GM12892 (cell line): ENCODE results near the gene GATB. TPM values are rescaled to one million over a fixed set of nuclear protein-coding genes. Genes with fewer than 3 reads are reported as not detected.
A peak's percentile ranks its signal among the peaks of the same experiment; 100 is the strongest.

Experiments used
- DNase-seq: peaks from one replicate; pipeline ENCODE4 v3.0.0; 2011; ENCODE audit not compliant: insufficient read length
- FAIRE-seq: peaks from 2 replicates; lab custom pipeline; 2011; peaks lifted over from hg19 to GRCh38; lab: Jason Lieb, UNC
- POLR2A ChIP-seq: IDR thresholded peaks from 2 replicates; pipeline ENCODE4 v1.6.1; 2011; ENCODE audit warnings: low read depth, low read length, control low read depth
- POLR2AphosphoS5 ChIP-seq: IDR thresholded peaks from 2 replicates; pipeline ENCODE4 v1.6.1; 2011; ENCODE audit warnings: low read depth, low read length, control low read depth
- TAF1 ChIP-seq: IDR thresholded peaks from 2 replicates; pipeline ENCODE4 v1.6.1; 2011; ENCODE audit warnings: low read depth, mild to moderate bottlenecking, control low read depth, low read length, borderline replicate concordance
- polyA plus RNA-seq: library from polyadenylated mRNA; unstranded; fragments of >200 nt; gene quantifications from one replicate; pipeline ENCODE4 v1.2.1, GENCODE V29; 2012; ENCODE audit warnings: missing spikeins, inconsistent platforms; ENCODE audit not compliant: missing spikeins

GATB gene
- polyA plus RNA-seq, result 20.6 TPM

GRCh38 chr4:151760712-151761661 lies at the start of gene GATB:
TSS of gene GATB (minus strand) at chr4:151761007. CDS start at chr4:151760982, 25 bp downstream.
- TF ChIP-seq POLR2A (peak; percentile 72), TAF1 (peak; percentile 73; the same call in 1 of the 2 replicates), POLR2AphosphoS5 (peak; percentile 67)
- FAIRE-seq (peak; percentile 99), DNase-seq (peak; percentile 70)

- no peak for FAIRE-seq
- DNase-seq, result no peak
- no peak for TF ChIP-seq TAF1
Observed at GRCh38 chr4:151810476-151810875, 49.7 kb upstream of the GATB start.

DNA sequence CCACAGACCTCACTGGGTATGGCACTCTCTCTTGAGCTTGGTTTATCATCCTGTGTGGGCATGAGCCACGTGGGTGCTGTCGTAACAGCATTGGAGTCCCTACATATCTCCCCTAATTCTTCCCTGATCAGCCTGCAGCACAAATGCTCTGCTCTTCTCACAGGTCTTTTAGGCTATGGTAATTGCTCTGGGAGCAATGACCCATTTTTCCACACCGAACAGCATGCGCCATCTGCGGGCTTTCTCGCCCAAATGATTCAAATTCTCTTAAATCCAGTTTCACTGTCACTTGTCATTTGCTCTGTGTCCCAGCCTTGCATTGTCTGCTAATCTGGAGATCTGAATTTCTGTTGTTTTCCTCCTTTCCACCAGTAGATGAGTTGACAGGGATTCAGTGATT lies 48.9 kb upstream of the GATB start:
- no peak for TF ChIP-seq POLR2A
- TF ChIP-seq TAF1, result no peak
- TF ChIP-seq POLR2AphosphoS5, result no peak
- DNase-seq (no peak), FAIRE-seq (no peak)

DNA sequence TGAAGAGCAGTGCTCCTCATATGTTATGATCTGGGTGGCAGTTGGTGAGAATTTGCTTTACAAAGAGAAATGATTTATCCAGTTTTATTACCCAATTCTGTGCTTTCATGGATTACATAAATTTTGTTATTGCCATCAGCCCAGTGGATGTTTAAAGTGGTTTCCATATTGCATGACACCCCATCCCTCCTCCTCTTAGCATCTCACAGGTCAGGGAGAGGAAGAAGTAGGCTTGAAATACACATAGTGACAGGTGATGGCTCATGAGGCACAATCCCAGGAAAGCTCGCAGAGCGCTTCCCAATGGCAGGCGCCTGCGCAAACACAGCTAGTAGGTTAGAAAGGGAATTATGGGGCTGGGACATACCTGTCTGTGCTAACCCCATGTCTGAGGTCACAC lies 47.7 kb upstream of the GATB start:
- TF ChIP-seq TAF1, result no peak
- TF ChIP-seq POLR2A, result no peak
- no peak for TF ChIP-seq POLR2AphosphoS5
- DNase-seq (no peak), FAIRE-seq (no peak)

GRCh38 chr4:151808120-151808529 lies 47.3 kb upstream of the GATB start:
- DNase-seq (no peak), FAIRE-seq (no peak)
- TF ChIP-seq TAF1 (no peak), POLR2A (no peak), POLR2AphosphoS5 (no peak)

DNA sequence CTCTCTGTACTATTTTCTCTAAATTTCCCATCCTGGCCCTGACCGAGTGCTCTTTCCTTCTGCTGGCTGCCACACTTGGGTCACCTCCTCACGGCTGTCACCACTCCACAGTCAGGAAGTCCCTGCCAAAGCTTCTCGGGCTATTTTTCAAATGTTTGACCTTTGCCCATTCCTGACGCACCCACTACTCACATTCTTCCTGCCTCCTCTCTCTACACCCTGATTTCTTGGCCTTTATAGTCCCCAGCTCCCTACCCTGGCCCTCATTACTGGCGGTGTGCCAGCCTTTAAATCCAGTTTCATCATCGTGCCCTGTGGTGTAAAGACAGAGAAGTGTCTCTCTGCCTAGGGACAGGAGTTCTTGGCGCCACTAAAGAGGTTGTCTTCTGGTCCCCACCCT lies 46.4 kb upstream of the GATB start:
- no peak for FAIRE-seq
- no peak for TF ChIP-seq POLR2A
- no peak for TF ChIP-seq TAF1
- no peak for DNase-seq

GRCh38 chr4:151806511-151806927 lies 45.7 kb upstream of the GATB start:
- no peak for TF ChIP-seq POLR2A
- no peak for TF ChIP-seq POLR2AphosphoS5
- no peak for TF ChIP-seq TAF1
- FAIRE-seq, result no peak
- DNase-seq, result no peak

GRCh38 chr4:151804821-151805220 lies 44.0 kb upstream of the GATB start:
- TF ChIP-seq TAF1 (no peak), POLR2A (no peak), POLR2AphosphoS5 (no peak)
- no peak for FAIRE-seq
- DNase-seq, result no peak

DNA sequence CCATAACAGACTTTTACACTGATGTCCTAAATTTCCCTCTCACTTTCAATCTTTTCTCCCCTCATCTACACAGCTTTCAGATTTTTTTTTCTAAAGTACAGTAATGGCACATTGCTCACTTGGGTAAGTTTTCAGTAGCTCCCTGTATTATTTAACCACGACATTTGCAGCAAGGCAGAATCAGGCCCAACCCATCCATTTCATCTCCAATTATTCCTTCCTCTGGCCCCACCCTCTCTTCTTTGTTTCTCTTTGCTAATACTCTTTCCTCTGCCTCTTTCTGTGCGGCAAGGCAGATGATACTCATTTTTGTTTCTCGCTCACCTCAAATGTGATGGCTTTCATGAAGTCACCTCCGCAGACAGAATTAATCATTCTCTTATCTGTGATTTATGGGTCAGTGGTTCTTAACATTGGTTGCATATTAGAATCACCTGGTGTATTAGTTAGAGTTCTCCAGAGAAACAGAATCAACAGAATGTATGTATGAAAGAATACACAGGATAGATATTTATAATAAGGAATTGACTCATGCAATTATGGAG lies 43.4 kb upstream of the GATB start:
- FAIRE-seq, result no peak
- no peak for DNase-seq
- TF ChIP-seq POLR2A (no peak), TAF1 (no peak), POLR2AphosphoS5 (no peak)

DNA sequence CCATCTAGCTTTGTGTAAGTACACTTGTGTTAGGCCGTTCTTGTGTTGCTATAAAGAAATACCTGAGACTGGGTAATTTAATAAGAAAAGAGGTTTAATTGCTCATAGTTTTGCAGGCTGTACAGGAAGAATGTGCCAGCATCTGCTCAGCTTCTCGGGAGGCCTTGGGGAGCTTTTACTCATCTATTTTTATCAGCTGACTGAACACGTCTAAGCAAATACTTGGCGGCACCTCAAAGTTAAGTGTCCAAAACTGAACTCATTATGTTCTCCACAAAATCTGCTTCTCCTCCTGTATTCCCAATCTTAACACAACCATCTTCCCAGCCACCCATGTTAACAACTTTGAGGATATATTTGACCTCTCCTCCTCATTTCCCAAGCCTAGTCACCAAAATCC lies 42.4 kb upstream of the GATB start:
- TF ChIP-seq POLR2A, result no peak
- FAIRE-seq, result no peak

GRCh38 chr4:151801547-151802516 lies 41.0 kb upstream of the GATB start:
- TF ChIP-seq POLR2AphosphoS5 (no peak), POLR2A (no peak), TAF1 (no peak)
- DNase-seq (no peak), FAIRE-seq (peak; percentile 93)

More for the DNA sequence above, 42.4 kb upstream of the GATB start:
- no peak for DNase-seq

DNA sequence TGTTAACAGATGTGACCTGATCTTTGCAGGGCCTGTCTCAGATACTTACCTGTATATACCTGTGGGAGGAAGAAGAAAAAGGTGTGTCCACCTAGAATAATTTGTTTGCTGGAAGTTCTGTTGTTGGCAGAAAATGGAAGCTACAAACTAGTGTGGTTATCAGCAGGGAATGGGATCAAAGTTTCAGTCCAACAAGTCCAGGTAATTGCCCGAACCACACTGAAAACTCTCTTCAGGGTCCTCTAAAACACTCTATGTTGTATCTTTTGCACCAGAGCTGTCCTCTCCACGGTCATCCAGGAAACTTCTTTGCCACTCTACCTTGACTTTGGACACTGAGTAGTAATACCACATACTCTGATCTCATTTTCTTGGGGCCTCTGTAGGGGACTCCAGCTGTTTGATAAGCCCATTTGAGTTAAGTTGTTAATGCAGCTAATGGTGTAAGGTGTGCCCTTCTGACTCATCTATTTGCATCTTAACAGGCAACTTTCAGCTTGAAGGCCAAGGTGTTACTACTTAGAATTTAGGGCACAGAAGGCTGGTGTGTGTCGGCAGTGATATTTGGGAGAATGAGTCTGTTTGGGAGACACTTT lies 38.7 kb upstream of the GATB start:
- no peak for DNase-seq
- FAIRE-seq, result peak; percentile 63

More for the DNA sequence above, 38.7 kb upstream of the GATB start:
- no peak for TF ChIP-seq POLR2A
- no peak for TF ChIP-seq TAF1
- no peak for TF ChIP-seq POLR2AphosphoS5
